H1 (cell line): ENCODE results near the gene TDRD12.

Experiments
- EGR1 ChIP-seq: IDR thresholded peaks from 2 replicates; pipeline ENCODE4 v1.6.1; 2011; ENCODE audit warnings: low read depth, low read length, borderline replicate concordance
- EZH2 ChIP-seq: fragments of 200-600 bp; sonication (generic); IDR thresholded peaks from 2 replicates; pipeline ENCODE4 v1.7.1; 2012; ENCODE audit warnings: low read depth, mild to moderate bottlenecking, moderate library complexity, low read length, inconsistent platforms; ENCODE audit not compliant: severe bottlenecking
- MAFK ChIP-seq: IDR thresholded peaks from 2 replicates; pipeline ENCODE4 v1.6.1; 2012; ENCODE audit warnings: low read depth, mild to moderate bottlenecking, improper control_type of control experiment, low read length
- POLR2AphosphoS5 ChIP-seq: IDR thresholded peaks from 2 replicates; pipeline ENCODE4 v1.6.1; 2011; ENCODE audit warnings: low read depth, low read length
- RFX5 ChIP-seq: IDR thresholded peaks from 2 replicates; pipeline ENCODE4 v1.6.1; 2011; ENCODE audit warnings: low read depth, low read length, improper control_type of control experiment, borderline replicate concordance
- SP2 ChIP-seq: IDR thresholded peaks from 2 replicates; pipeline ENCODE4 v1.6.1; 2012; ENCODE audit warnings: mild to moderate bottlenecking, low read length, inconsistent platforms
- SRF ChIP-seq: IDR thresholded peaks from 2 replicates; pipeline ENCODE4 v1.6.1; 2011; ENCODE audit warnings: mild to moderate bottlenecking, low read depth, low read length, moderate library complexity
- TAF1 ChIP-seq: IDR thresholded peaks from 2 replicates; pipeline ENCODE4 v1.6.1; 2011; ENCODE audit warnings: mild to moderate bottlenecking, low read depth, low read length
- YY1 ChIP-seq: IDR thresholded peaks from 2 replicates; pipeline ENCODE4 v1.6.1; 2011; ENCODE audit warnings: low read depth, mild to moderate bottlenecking, low read length
- TF ChIP-seq, protein P1 (sequence below): IDR thresholded peaks from 2 replicates; pipeline ENCODE4 v1.6.1; 2012; ENCODE audit warnings: inconsistent platforms

DNA sequence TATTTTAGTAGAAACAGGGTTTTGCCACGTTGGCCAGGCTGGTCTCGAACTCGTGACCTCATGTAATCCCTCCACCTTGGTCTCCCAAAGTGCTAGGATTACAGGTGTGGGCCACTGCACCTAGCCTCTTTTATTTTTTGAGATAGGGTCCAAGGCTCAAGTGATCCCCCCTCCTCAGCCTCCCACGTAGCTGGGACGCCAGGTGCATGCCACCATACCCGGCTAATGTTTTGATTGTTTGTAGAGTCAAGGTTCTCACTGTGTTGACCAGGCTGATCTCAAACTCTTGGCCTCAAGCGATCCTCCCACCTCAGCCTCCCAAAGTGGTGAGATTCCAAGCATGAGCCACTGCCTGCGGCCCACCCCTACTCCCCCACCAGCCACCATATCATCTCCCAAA is 143.7 kb downstream of the TDRD12 start:
- TF ChIP-seq SRF = no peak
- TF ChIP-seq TAF1 = no peak
- no peak for TF ChIP-seq POLR2AphosphoS5
- TF ChIP-seq SP2 = no peak
- no peak for TF ChIP-seq RFX5
- no peak for TF ChIP-seq EZH2
- TF ChIP-seq EGR1 = no peak
- TF ChIP-seq, protein P1, sequence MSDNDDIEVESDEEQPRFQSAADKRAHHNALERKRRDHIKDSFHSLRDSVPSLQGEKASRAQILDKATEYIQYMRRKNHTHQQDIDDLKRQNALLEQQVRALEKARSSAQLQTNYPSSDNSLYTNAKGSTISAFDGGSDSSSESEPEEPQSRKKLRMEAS = no peak
- no peak for TF ChIP-seq YY1
- no peak for TF ChIP-seq MAFK
